A673 (cell line): ENCODE results near the gene FAM20B. TPM values are rescaled to one million over a fixed set of nuclear protein-coding genes. Genes with fewer than 3 reads are reported as not detected.

Source experiments
- BruUV-seq: library from RNA; stranded (reverse); fragments of 400-500 nt; replicated peaks from 2 replicates; lab custom pipeline; 2021; lab: Mats Ljungman, UMichigan
- CTCF ChIA-PET: fragments of 300-600 bp; sonication (Branson Sonifier 250); formaldehyde crosslinking; loops from one replicate; lab custom pipeline; 2022; ENCODE audit warnings: antibody characterized with exemption; lab: Charles Lee
- POLR2A ChIA-PET: fragments of 300-600 bp; sonication (Branson Sonifier 250); formaldehyde crosslinking; loops from one replicate; lab custom pipeline; 2022; ENCODE audit warnings: antibody characterized with exemption; ENCODE audit not compliant: low non-redundant PET; lab: Charles Lee
- DNase-seq: peaks from one replicate; pipeline ENCODE4 v3.0.0-alpha.2; 2015; ENCODE audit warnings: low spot score
- H3K27ac ChIP-seq: fragments of 200-600 bp; sonication (generic); 2 replicates; pipeline ENCODE4 v1.5.1; 2016; ENCODE audit warnings: mixed run types, low read depth, mild to moderate bottlenecking, mixed read lengths, antibody characterized with exemption, low read length; ENCODE audit not compliant: poor library complexity, severe bottlenecking
- H3K27me3 ChIP-seq: fragments of 200-600 bp; sonication (generic); replicated peaks from 2 replicates; pipeline ENCODE4 v1.6.1; 2017; ENCODE audit warnings: mixed run types, low read depth, mild to moderate bottlenecking, mixed read lengths, antibody characterized with exemption, low read length; ENCODE audit not compliant: insufficient read depth, poor library complexity
- H3K36me3 ChIP-seq: fragments of 200-600 bp; sonication (generic); 2 replicates; pipeline ENCODE4 v1.6.1; 2016; ENCODE audit warnings: mixed run types, mild to moderate bottlenecking, mixed read lengths, antibody characterized with exemption, low read length; ENCODE audit not compliant: insufficient read depth, poor library complexity, severe bottlenecking
- H3K4me1 ChIP-seq: fragments of 200-600 bp; sonication (generic); 2 replicates; pipeline ENCODE4 v1.6.1; 2017; ENCODE audit warnings: mixed run types, mild to moderate bottlenecking, mixed read lengths, antibody characterized with exemption, low read length; ENCODE audit not compliant: insufficient read depth, poor library complexity, severe bottlenecking
- H3K4me3 ChIP-seq: fragments of 200-600 bp; sonication (generic); 2 replicates; pipeline ENCODE4 v1.5.1; 2016; ENCODE audit warnings: low read depth, mixed run types, mild to moderate bottlenecking, mixed read lengths, low read length; ENCODE audit not compliant: poor library complexity, severe bottlenecking
- H3K9me3 ChIP-seq: fragments of 200-600 bp; sonication (generic); 2 replicates; pipeline ENCODE4 v1.6.1; 2016; ENCODE audit warnings: mixed run types, low read depth, mild to moderate bottlenecking, mixed read lengths, antibody characterized with exemption, low read length; ENCODE audit not compliant: poor library complexity, severe bottlenecking
- EZH2 ChIP-seq: fragments of 200-600 bp; sonication (generic); IDR thresholded peaks from 2 replicates; pipeline ENCODE4 v1.6.1; 2017; ENCODE audit warnings: borderline replicate concordance, low read depth, mild to moderate bottlenecking, mixed read lengths, antibody characterized with exemption, low read length; ENCODE audit not compliant: poor library complexity, severe bottlenecking
- intact Hi-C: fragments of 100-400 bp; cut with micrococcal nuclease; formaldehyde crosslinking; loops from one replicate; pipeline ENCODE4 v1.10.0; 2022; ENCODE audit not compliant: unreplicated experiment
- total RNA-seq: library from RNA; stranded (reverse); gene quantifications from 2 replicates; pipeline ENCODE4 v1.2.3, GENCODE V29; 2021
- TF ChIP-seq, protein P1 (sequence below): fragments of 300-800, 200-600 bp; sonication (generic); conservative IDR thresholded peaks from 2 replicates; pipeline ENCODE4 v1.5.1; 2017; ENCODE audit warnings: low read depth, mild to moderate bottlenecking, antibody characterized with exemption, low read length, moderate library complexity, mixed read lengths

FAM20B gene
- total RNA-seq, 1 experiment from 2014 or later = 43.3 TPM

DNA sequence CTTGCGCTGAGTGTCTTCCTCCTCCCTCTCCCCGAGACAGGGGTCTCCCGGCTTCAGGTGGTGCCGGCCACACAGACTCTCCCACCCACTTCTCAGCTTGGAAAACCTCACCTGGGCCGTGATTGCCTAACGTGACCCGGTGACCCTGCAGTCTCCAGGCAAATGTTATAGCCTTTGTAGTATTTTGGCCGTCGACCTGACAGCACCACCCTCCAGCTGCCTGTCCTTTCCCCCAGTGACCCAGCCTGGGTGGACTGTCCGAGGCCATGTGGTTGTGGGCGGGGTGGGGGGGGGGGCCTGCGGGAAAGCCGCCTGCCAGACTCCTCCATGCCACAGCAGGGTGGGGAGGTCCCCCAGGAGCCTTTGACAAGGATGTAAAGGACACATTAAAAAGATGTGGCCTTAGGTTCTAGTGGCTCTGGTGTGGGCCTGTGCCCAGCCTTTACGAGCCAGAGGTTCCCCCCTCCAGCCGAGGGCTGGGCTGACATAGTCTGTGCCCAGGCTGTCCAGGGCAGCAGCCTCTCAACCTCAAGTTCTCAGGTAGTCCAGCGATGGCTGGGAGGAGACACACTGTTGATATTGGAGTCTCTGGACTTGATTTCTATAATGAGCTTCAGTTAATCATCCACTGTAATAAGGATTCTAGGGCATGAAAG, 64.3 kb downstream of the FAM20B start:
- Histone ChIP-seq H3K4me3 (no peak overlapping the region), H3K27me3 (no peaks in the 10 kb centered on the region), H3K36me3 (peaks cover 27% of the 10 kb centered on the region), H3K4me1 (peaks cover 17% of the 10 kb centered on the region), H3K27ac (no peak overlapping the region), H3K9me3 (no peaks in the 10 kb centered on the region)
- intact Hi-C loops = no loop called here
- ChIA-PET POLR2A (no interaction called here), CTCF (interaction anchor here (0.8 kb wide), 1 partner anchor 31 kb away, joined by 3 read pairs; no protein-coding TSS in a partner anchor)
- TF ChIP-seq EZH2 = no peak
- TF ChIP-seq, protein P1, sequence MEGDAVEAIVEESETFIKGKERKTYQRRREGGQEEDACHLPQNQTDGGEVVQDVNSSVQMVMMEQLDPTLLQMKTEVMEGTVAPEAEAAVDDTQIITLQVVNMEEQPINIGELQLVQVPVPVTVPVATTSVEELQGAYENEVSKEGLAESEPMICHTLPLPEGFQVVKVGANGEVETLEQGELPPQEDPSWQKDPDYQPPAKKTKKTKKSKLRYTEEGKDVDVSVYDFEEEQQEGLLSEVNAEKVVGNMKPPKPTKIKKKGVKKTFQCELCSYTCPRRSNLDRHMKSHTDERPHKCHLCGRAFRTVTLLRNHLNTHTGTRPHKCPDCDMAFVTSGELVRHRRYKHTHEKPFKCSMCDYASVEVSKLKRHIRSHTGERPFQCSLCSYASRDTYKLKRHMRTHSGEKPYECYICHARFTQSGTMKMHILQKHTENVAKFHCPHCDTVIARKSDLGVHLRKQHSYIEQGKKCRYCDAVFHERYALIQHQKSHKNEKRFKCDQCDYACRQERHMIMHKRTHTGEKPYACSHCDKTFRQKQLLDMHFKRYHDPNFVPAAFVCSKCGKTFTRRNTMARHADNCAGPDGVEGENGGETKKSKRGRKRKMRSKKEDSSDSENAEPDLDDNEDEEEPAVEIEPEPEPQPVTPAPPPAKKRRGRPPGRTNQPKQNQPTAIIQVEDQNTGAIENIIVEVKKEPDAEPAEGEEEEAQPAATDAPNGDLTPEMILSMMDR = no peak
- DNase-seq = no peak
- no TSS peak for BruUV-seq

DNA sequence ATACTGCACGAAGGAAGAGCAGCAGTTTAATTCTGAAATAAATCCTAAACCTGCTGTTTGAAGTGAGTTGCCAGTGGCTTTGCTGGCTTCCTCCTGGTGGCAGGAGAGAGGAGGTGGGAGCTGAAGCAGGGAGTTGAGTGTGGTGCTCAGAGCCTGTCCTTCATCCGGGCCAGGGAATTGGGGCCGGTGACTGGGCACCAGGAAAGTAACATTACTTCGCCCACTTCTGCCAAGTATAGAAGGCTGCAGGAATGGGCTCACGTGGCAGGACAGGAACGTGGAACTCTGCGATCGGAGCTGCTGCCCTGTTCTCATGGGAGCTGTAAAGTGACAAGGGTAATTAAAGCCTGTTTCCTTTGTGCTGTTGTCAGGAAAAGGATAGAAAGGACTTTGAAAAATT, 64.8 kb downstream of the FAM20B start:
- Histone ChIP-seq H3K4me1 (peaks cover 17% of the 10 kb centered on the region), H3K27me3 (no peaks in the 10 kb centered on the region), H3K9me3 (no peaks in the 10 kb centered on the region), H3K27ac (peak overlapping the region; percentile 26), H3K36me3 (peaks cover 33% of the 10 kb centered on the region), H3K4me3 (no peak overlapping the region)
- ChIA-PET POLR2A (no interaction called here), CTCF (interaction anchor here (0.8 kb wide), 1 partner anchor 31 kb away, joined by 3 read pairs; no protein-coding TSS in a partner anchor)
- peak; percentile 83 for DNase-seq
- no peak for TF ChIP-seq EZH2
- TF ChIP-seq, protein P1 = peak; percentile 33; the same call in 1 of the 2 replicates
- intact Hi-C loops = no loop called here
- BruUV-seq = no TSS peak

GRCh38 chr1:179090923-179091322, 65.2 kb downstream of the FAM20B start:
- POLR2A ChIA-PET = no interaction called here
- BruUV-seq = no TSS peak

More at GRCh38 chr1:179090923-179091322, 65.2 kb downstream of the FAM20B start:
- no peak for DNase-seq
- Histone ChIP-seq H3K27ac (peak overlapping the region; percentile 26), H3K4me3 (no peak overlapping the region), H3K4me1 (peaks cover 17% of the 10 kb centered on the region), H3K36me3 (peaks cover 34% of the 10 kb centered on the region), H3K9me3 (no peaks in the 10 kb centered on the region), H3K27me3 (no peaks in the 10 kb centered on the region)
- TF ChIP-seq, protein P1 = no peak
- TF ChIP-seq EZH2 = no peak
- intact Hi-C loops = no loop called here
- CTCF ChIA-PET = interaction anchor here (0.8 kb wide), 1 partner anchor 30 kb away, joined by 3 read pairs; no protein-coding TSS in a partner anchor
